Hepatocyte (in vitro differentiated cells): ENCODE results near the gene MICAL3. TPM values are rescaled to one million over a fixed set of nuclear protein-coding genes. Genes with fewer than 3 reads are reported as not detected.

ENCODE experiments used
- DNase-seq: peaks from one replicate; pipeline ENCODE4 v3.0.0-alpha.2; 2016; ENCODE audit warnings: low spot score
- H2AFZ ChIP-seq: fragments of 200-600 bp; sonication (generic); 2 replicates; pipeline ENCODE4 v1.6.0; 2016; ENCODE audit warnings: antibody characterized with exemption, mild to moderate bottlenecking
- H3K27ac ChIP-seq: fragments of 200-600 bp; sonication (generic); 2 replicates; pipeline ENCODE4 v1.5.1; 2016; ENCODE audit warnings: mild to moderate bottlenecking
- H3K27me3 ChIP-seq: fragments of 200-600 bp; sonication (generic); 2 replicates; pipeline ENCODE4 v1.6.1; 2016
- H3K36me3 ChIP-seq: fragments of 200-600 bp; sonication (generic); replicated peaks from 2 replicates; pipeline ENCODE4 v1.5.1; 2016; ENCODE audit warnings: low read depth; ENCODE audit not compliant: insufficient read depth
- H3K4me1 ChIP-seq: fragments of 200-600 bp; sonication (generic); 2 replicates; pipeline ENCODE4 v1.5.1; 2016; ENCODE audit warnings: mild to moderate bottlenecking, moderate library complexity; ENCODE audit not compliant: insufficient read depth
- H3K4me2 ChIP-seq: fragments of 200-600 bp; sonication (generic); 2 replicates; pipeline ENCODE4 v1.6.0; 2016
- H3K4me3 ChIP-seq: fragments of 200-600 bp; sonication (generic); 2 replicates; pipeline ENCODE4 v1.5.1; 2016; ENCODE audit warnings: mild to moderate bottlenecking
- H3K79me2 ChIP-seq: fragments of 200-600 bp; sonication (generic); 2 replicates; pipeline ENCODE4 v1.6.0; 2017; ENCODE audit warnings: mild to moderate bottlenecking
- H3K9me2 ChIP-seq: fragments of 200-600 bp; sonication (generic); replicated peaks from 2 replicates; pipeline ENCODE4 v1.6.0; 2017; ENCODE audit warnings: mild to moderate bottlenecking; ENCODE audit not compliant: insufficient read depth
- H3K9me3 ChIP-seq: fragments of 200-600 bp; sonication (generic); 2 replicates; pipeline ENCODE4 v1.5.1; 2016; ENCODE audit warnings: low read depth, mild to moderate bottlenecking
- H4K20me1 ChIP-seq: fragments of 200-600 bp; sonication (generic); 2 replicates; pipeline ENCODE4 v1.6.0; 2016; ENCODE audit warnings: mild to moderate bottlenecking; ENCODE audit not compliant: insufficient read depth, poor library complexity, severe bottlenecking
- CTCF ChIP-seq: fragments of 200-600 bp; sonication (generic); IDR thresholded peaks from 2 replicates; pipeline ENCODE4 v1.5.1; 2016; ENCODE audit warnings: antibody characterized with exemption, mild to moderate bottlenecking; ENCODE audit not compliant: poor library complexity
- EZH2 ChIP-seq: fragments of 200-600 bp; sonication (generic); IDR thresholded peaks from 2 replicates; pipeline ENCODE4 v1.6.1; 2016; ENCODE audit warnings: antibody characterized with exemption, mild to moderate bottlenecking, borderline replicate concordance
- EZH2phosphoT487 ChIP-seq: fragments of 200-600 bp; sonication (generic); IDR thresholded peaks from one replicate; pipeline ENCODE4 v1.6.1; 2018; ENCODE audit warnings: antibody characterized with exemption, mild to moderate bottlenecking, low read depth, moderate library complexity; ENCODE audit not compliant: unreplicated experiment, severe bottlenecking
- WGBS: methylation state at CpG from one replicate; pipeline ENCODE4 v1.1.6; 2016; ENCODE audit warnings: low lambda C conversion rate; ENCODE audit errors: missing lambda C conversion rate; 5-methylcytosine and 5-hydroxymethylcytosine counted together
- polyA plus RNA-seq: library from polyadenylated mRNA; unstranded; fragments of >200 nt; fragmentation: Nextera tagmentation; extraction: Ambion mirVana; gene quantifications from 2 replicates; pipeline ENCODE4 v1.2.1, GENCODE V29; 2016
- total RNA-seq: library from RNA; depleted of rRNA; stranded (reverse); fragments of >200 nt; gene quantifications from 2 replicates; pipeline ENCODE4 v1.2.3, GENCODE V29; 2014

Gene MICAL3
- total and polyA plus RNA-seq, 2 experiments from 2014 or later, result 4.6 to 22.7 TPM

- no peaks in the 10 kb centered on the region for H3K36me3 ChIP-seq
- no peaks in the 10 kb centered on the region for H4K20me1 ChIP-seq
- TF ChIP-seq CTCF (no peak), EZH2phosphoT487 (no peak), EZH2 (no peak)
- H3K79me2 ChIP-seq, result no peaks in the 10 kb centered on the region
- H3K9me3 ChIP-seq, result no peaks in the 10 kb centered on the region
- no peak overlapping the region for H3K27ac ChIP-seq
- no peak for DNase-seq
- H3K4me1 ChIP-seq, result no peaks in the 10 kb centered on the region
- no peaks in the 10 kb centered on the region for H3K9me2 ChIP-seq
- no peak overlapping the region for H2AFZ ChIP-seq
- no peaks in the 10 kb centered on the region for H3K27me3 ChIP-seq
- H3K4me2 ChIP-seq, result no peak overlapping the region
- 94% methylated on average over 3 of the region's 3 CpGs for WGBS
- H3K4me3 ChIP-seq, result no peak overlapping the region
Observed at GRCh38 chr22:17820879-17821439, 203.4 kb downstream of the MICAL3 start.

- over 99% methylated on average over 7 of the region's 14 CpGs for WGBS
- H2AFZ ChIP-seq, result no peak overlapping the region
- H4K20me1 ChIP-seq, result no peaks in the 10 kb centered on the region
- no peaks in the 10 kb centered on the region for H3K9me2 ChIP-seq
- H3K27me3 ChIP-seq, result no peaks in the 10 kb centered on the region
- H3K79me2 ChIP-seq, result no peaks in the 10 kb centered on the region
- H3K4me1 ChIP-seq, result no peaks in the 10 kb centered on the region
- H3K27ac ChIP-seq, result no peak overlapping the region
- DNase-seq, result no peak
- no peaks in the 10 kb centered on the region for H3K36me3 ChIP-seq
- H3K4me2 ChIP-seq, result no peak overlapping the region
- H3K4me3 ChIP-seq, result no peak overlapping the region
- no peaks in the 10 kb centered on the region for H3K9me3 ChIP-seq
- TF ChIP-seq EZH2 (no peak), CTCF (no peak), EZH2phosphoT487 (no peak)
Observed at GRCh38 chr22:17818649-17819048, 205.7 kb downstream of the MICAL3 start.

GRCh38 chr22:17818180-17818579 lies 206.2 kb downstream of the MICAL3 start:
- no peak for DNase-seq
- Histone ChIP-seq H4K20me1 (no peaks in the 10 kb centered on the region), H3K36me3 (no peaks in the 10 kb centered on the region), H3K27me3 (no peaks in the 10 kb centered on the region), H3K9me2 (no peaks in the 10 kb centered on the region), H2AFZ (no peak overlapping the region), H3K4me2 (no peak overlapping the region), H3K9me3 (no peaks in the 10 kb centered on the region), H3K4me3 (no peak overlapping the region), H3K4me1 (no peaks in the 10 kb centered on the region), H3K79me2 (no peaks in the 10 kb centered on the region), H3K27ac (no peak overlapping the region)
- WGBS, result 85% methylated on average over 11 of the region's 25 CpGs
- TF ChIP-seq EZH2phosphoT487, result no peak
- no peak for TF ChIP-seq CTCF
- TF ChIP-seq EZH2, result no peak
